Adrenal gland (tissue), 12 donors: ENCODE measurements around the gene TMIGD1. TPM values are rescaled to one million over a fixed set of nuclear protein-coding genes. Genes with fewer than 3 reads are reported as not detected.

Source experiments
- DNase-seq, 7 donors: peaks; one replicate each; pipeline ENCODE4 v3.0.0-alpha.2; 2019 to 2020
- H3K27ac ChIP-seq, 5 donors: fragments of 200-600 bp; sonication (generic) in 4 of 5; 1 replicate in 3 of 5; 2 replicates in 2 of 5; pipeline versions ENCODE4 v1.5.1 to v1.8.0; 2016 to 2020; ENCODE audit warnings: mild to moderate bottlenecking in 1 of 5
- H3K27me3 ChIP-seq: fragments of 200-600 bp; 2 replicates; pipeline ENCODE4 v1.8.0; 2021
- H3K36me3 ChIP-seq, 2 donors: fragments of 200-600 bp; replicated peaks in 1 of 2; 1 replicate in 1 of 2; 2 replicates in 1 of 2; pipeline versions ENCODE4 v1.5.1 to v1.8.0; 2018 to 2022
- H3K4me1 ChIP-seq, 2 donors: fragments of 200-600 bp; replicated peaks in 1 of 2; 1 replicate in 1 of 2; 2 replicates in 1 of 2; pipeline versions ENCODE4 v1.5.1 to v1.8.0; 2018 to 2021
- H3K4me3 ChIP-seq, 4 donors: fragments of 200-600 bp; sonication (generic) in 3 of 4; one replicate each; pipeline ENCODE4 v1.5.1; 2016 to 2018
- H3K9me3 ChIP-seq, 3 donors: fragments of 200-600 bp; sonication (generic) in 1 of 3; replicated peaks in 1 of 3; 1 replicate in 2 of 3; 2 replicates in 1 of 3; pipeline versions ENCODE4 v1.5.1 to v1.8.0; 2016 to 2021
- POLR2A ChIP-seq, 2 donors: fragments of 450-650 bp; IDR thresholded peaks; one replicate each; pipeline ENCODE4 v1.6.1; 2017; ENCODE audit warnings: antibody characterized with exemption in 2 of 2, mild to moderate bottlenecking in 2 of 2, moderate library complexity in 1 of 2
- WGBS, 4 donors: extraction: QIAGEN DNeasy Blood & Tissue Kit in 2 of 4; methylation state at CpG; one replicate each; pipeline versions ENCODE4 v1.1.5 to v1.1.7; 2013 to 2017; 5-methylcytosine and 5-hydroxymethylcytosine counted together
- intact Hi-C, 2 donors: fragments of 100-400 bp; cut with DNase I; formaldehyde crosslinking; loops; one replicate each; pipeline versions ENCODE4 v1.14.1 to v1.15.0; 2022 to 2023
- polyA plus RNA-seq, 3 donors: library from polyadenylated mRNA; stranded (reverse); fragments of 200-250 nt in 2 of 3; fragments of 350-450 nt in 1 of 3; fragmentation: Illumina TruSeq in 1 of 3; extraction: RNeasy Lipid Tissue Mini Kit (QIAGEN cat#74804) in 1 of 3; gene quantifications; one replicate each; pipeline ENCODE4 v1.2.3, GENCODE V29; 2013 to 2014
- total RNA-seq, 9 donors: library from RNA; depleted of rRNA in 4 of 9; stranded (reverse); fragments of >200 nt in 4 of 9; fragments of 120-200 nt in 1 of 9; fragmentation: NEBNext Ultra II Directional in 1 of 9; extraction: Animal tissue kit (Norgen Biotek cat#: 25700) in 1 of 9; gene quantifications; one replicate each; pipeline versions ENCODE4 v1.1.0 to v1.2.4, GENCODE V29; 2013 to 2023
- TF ChIP-seq, protein P1 (sequence below), 6 experiments: fragments of 450-650 bp in 4 of 6; fragments of 200-600 bp in 2 of 6; sonication (generic) in 1 of 6; IDR thresholded peaks; 1 replicate in 5 of 6; 2 replicates in 1 of 6; pipeline versions ENCODE4 v1.5.1 to v1.8.0; 2016 to 2021; ENCODE audit warnings: antibody characterized with exemption in 6 of 6, mild to moderate bottlenecking in 2 of 6, moderate library complexity in 1 of 6
- donor health status: healthy with polysubstance abuse.
- donor health status: Bipolar disorder and iron deficiency.
- donor health status: DM: yes; HTN: yes; CAD: no.
- donor health status: DM: no; HTN: no; CAD: no.
- donor health status: DM: no; HTN: no; CAD: no.
- donor health status: DM: yes; HTN: yes; CAD: no.

Gene TMIGD1
- total and polyA plus RNA-seq, 12 donors: not detected

- H3K4me3 ChIP-seq: no peak overlapping the region
- peaks cover 0 to 5% of the 10 kb centered on the region in 2 donors for H3K4me1 ChIP-seq
- peak in 6 of 7 donors; percentile 38 to 75 (median 50) for DNase-seq
- H3K27ac ChIP-seq: no peak overlapping the region
- no peaks in the 10 kb centered on the region for H3K9me3 ChIP-seq
- intact Hi-C loops: loop anchor here in 1 of 2 donors (5.0 kb wide), 1 partner anchor 156 kb away; no protein-coding TSS in a partner anchor
- H3K36me3 ChIP-seq: peaks cover 0 to 40% of the 10 kb centered on the region in 2 donors
- TF ChIP-seq, protein P1, sequence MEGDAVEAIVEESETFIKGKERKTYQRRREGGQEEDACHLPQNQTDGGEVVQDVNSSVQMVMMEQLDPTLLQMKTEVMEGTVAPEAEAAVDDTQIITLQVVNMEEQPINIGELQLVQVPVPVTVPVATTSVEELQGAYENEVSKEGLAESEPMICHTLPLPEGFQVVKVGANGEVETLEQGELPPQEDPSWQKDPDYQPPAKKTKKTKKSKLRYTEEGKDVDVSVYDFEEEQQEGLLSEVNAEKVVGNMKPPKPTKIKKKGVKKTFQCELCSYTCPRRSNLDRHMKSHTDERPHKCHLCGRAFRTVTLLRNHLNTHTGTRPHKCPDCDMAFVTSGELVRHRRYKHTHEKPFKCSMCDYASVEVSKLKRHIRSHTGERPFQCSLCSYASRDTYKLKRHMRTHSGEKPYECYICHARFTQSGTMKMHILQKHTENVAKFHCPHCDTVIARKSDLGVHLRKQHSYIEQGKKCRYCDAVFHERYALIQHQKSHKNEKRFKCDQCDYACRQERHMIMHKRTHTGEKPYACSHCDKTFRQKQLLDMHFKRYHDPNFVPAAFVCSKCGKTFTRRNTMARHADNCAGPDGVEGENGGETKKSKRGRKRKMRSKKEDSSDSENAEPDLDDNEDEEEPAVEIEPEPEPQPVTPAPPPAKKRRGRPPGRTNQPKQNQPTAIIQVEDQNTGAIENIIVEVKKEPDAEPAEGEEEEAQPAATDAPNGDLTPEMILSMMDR (IDR thresholded peaks at IDR 0.05): peak; percentile 17 to 65 (median 58)
- TF ChIP-seq POLR2A (IDR thresholded peaks at IDR 0.05): no peak
- no peaks in the 10 kb centered on the region for H3K27me3 ChIP-seq
These were observed 55.8 kb downstream of the TMIGD1 start for GRCh38 chr17:30278032-30278431.

DNA sequence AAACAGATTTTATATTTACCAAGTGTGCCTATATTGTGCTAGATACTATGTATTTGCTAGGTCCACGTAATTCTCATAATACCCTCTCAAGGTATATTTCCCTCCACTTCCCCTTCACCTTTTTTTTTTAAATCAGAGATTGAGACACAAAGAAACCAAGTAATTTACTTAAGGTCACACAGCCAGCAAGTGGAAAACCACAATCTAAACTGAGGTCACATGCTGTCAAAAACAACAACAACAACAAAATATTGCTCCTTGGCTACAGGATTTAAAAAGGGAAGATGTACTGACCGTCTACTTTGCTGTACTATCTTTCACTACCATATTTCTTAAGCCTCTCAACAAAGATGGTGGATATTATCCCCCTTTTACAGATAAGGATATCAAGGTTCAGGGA, 57.9 kb downstream of the TMIGD1 start:
- H3K4me1 ChIP-seq: peaks cover 1 to 16% of the 10 kb centered on the region in 2 donors
- H3K27ac ChIP-seq: no peak overlapping the region
- no peak overlapping the region for H3K4me3 ChIP-seq
- 77 to 91% (median 88%) methylated on average over 2 of the region's 2 CpGs for WGBS, 4 donors
- intact Hi-C loops: loop anchor here in 1 of 2 donors (5.0 kb wide), 1 partner anchor 154 kb away; no protein-coding TSS in a partner anchor
- DNase-seq: no peak
- H3K36me3 ChIP-seq: peaks cover 0 to 46% of the 10 kb centered on the region in 2 donors
- TF ChIP-seq, protein P1 (IDR thresholded peaks at IDR 0.05): no peak
- TF ChIP-seq POLR2A (IDR thresholded peaks at IDR 0.05): no peak
- no peaks in the 10 kb centered on the region for H3K27me3 ChIP-seq
- H3K9me3 ChIP-seq: no peaks in the 10 kb centered on the region

DNA sequence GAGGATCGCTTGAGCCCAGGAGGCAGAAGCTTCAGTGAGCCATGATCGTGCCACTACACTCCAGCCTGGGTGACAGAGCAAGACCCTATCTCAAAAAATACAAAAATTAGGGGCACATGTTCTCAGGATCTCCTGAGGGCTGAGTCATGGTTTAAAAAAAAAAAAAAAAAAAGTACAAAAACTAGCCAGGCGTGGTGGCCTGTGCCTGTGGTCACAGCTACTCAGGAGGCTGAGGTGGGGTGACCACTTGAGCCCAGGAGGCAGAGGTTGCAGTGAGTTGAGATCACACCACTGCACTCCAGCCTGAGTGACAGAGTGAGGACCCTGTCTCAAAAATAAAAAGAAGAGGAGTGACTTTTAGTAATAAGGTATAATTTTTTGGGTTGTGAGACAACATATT, 59.0 kb downstream of the TMIGD1 start:
- H3K27ac ChIP-seq: no peak overlapping the region
- no peaks in the 10 kb centered on the region for H3K9me3 ChIP-seq
- H3K4me1 ChIP-seq: peaks cover 5 to 20% of the 10 kb centered on the region in 2 donors
- peaks cover 0 to 43% of the 10 kb centered on the region in 2 donors for H3K36me3 ChIP-seq
- TF ChIP-seq POLR2A (IDR thresholded peaks at IDR 0.05): no peak
- TF ChIP-seq, protein P1 (IDR thresholded peaks at IDR 0.05): no peak
- no peaks in the 10 kb centered on the region for H3K27me3 ChIP-seq
- DNase-seq: no peak
- intact Hi-C loops: loop anchor here in 1 of 2 donors (5.0 kb wide), 1 partner anchor 153 kb away; no protein-coding TSS in a partner anchor
- WGBS, 4 donors: 84 to 98% (median 90%) methylated on average over 3 of the region's 3 CpGs
- no peak overlapping the region for H3K4me3 ChIP-seq

DNA sequence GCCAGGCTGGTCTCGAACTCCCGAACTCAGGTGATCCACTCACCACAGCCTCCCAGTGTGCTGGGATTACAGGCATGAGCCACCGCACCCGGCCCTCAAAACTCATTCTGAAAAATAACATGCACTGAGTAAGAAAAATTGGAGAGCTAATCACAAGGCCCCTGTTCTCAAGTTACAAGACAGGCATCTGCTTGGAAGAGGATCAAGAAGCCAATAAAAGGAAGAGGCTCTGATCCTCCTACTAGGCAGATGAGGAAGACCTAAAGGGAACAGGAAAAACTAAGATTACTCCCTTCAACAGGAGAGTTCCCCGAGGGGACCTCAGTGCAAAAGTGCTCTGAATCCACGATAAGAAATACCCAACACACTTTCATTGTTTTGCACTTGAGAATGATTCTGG, 60.5 kb downstream of the TMIGD1 start:
- DNase-seq: no peak
- Histone ChIP-seq H3K4me3 (no peak overlapping the region), H3K27me3 (no peaks in the 10 kb centered on the region), H3K9me3 (no peaks in the 10 kb centered on the region), H3K4me1 (peaks cover 5 to 20% of the 10 kb centered on the region in 2 donors), H3K36me3 (peaks cover 0 to 48% of the 10 kb centered on the region in 2 donors), H3K27ac (no peak overlapping the region)
- TF ChIP-seq, protein P1 (IDR thresholded peaks at IDR 0.05): no peak
- TF ChIP-seq POLR2A (IDR thresholded peaks at IDR 0.05): no peak
- intact Hi-C loops: no loop called here
- 81 to 89% (median 87%) methylated on average over 4 to 6 of the region's 6 CpGs for WGBS, 4 donors
